Right lobe of liver (tissue), 4 donors: Measurements from ENCODE around the gene PCNX4.

ENCODE experiments used
- POLR2A ChIP-seq: fragments of 450-650 bp; IDR thresholded peaks from one replicate; pipeline ENCODE4 v1.6.1; 2017; ENCODE audit warnings: antibody characterized with exemption, mild to moderate bottlenecking
- TF ChIP-seq, protein P1 (sequence below), 4 donors: fragments of 200-600 bp in 3 of 4; fragments of 450-650 bp in 1 of 4; IDR thresholded peaks; one replicate each; pipeline versions ENCODE4 v1.5.1 to v1.8.0; 2016 to 2022; ENCODE audit warnings: antibody characterized with exemption in 4 of 4, mild to moderate bottlenecking in 2 of 4
- donor health status: DM: no; HTN: no; CAD: no.
- donor health status: DM: no; HTN: no; CAD: no.
- donor health status: DM: no; HTN: yes; CAD: no.

DNA sequence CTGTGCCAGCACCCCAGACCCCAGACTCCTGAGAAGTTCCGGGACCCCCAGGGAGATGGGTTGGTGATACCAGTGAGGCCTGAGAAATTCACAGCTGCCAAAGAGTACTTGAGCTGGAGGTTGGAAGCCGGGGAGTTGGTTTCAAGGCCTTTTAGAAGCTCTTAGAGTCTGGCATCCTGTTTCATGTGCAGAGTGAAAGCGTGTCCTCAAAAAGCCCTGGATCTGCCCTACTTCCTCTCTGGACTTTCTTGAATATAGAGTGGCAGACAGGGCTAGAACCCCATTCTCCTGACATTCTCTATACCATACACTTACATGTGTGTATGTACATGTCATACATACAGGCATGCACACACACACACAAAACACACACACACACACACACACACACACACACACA lies 126.0 kb downstream of the PCNX4 start:
- TF ChIP-seq, protein P1, sequence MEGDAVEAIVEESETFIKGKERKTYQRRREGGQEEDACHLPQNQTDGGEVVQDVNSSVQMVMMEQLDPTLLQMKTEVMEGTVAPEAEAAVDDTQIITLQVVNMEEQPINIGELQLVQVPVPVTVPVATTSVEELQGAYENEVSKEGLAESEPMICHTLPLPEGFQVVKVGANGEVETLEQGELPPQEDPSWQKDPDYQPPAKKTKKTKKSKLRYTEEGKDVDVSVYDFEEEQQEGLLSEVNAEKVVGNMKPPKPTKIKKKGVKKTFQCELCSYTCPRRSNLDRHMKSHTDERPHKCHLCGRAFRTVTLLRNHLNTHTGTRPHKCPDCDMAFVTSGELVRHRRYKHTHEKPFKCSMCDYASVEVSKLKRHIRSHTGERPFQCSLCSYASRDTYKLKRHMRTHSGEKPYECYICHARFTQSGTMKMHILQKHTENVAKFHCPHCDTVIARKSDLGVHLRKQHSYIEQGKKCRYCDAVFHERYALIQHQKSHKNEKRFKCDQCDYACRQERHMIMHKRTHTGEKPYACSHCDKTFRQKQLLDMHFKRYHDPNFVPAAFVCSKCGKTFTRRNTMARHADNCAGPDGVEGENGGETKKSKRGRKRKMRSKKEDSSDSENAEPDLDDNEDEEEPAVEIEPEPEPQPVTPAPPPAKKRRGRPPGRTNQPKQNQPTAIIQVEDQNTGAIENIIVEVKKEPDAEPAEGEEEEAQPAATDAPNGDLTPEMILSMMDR (IDR thresholded peaks at IDR 0.05): no peak
- no peak for TF ChIP-seq POLR2A
